Astrocyte of the spinal cord (primary cell): ENCODE results near the gene PACSIN1.

Experiments used
- DNase-seq: peaks from one replicate; pipeline ENCODE4 v3.0.0; 2011; ENCODE audit warnings: low read depth, low spot score
- H3K4me3 ChIP-seq: 2 replicates; pipeline ENCODE4 v1.5.1; 2011; ENCODE audit warnings: low read depth, mild to moderate bottlenecking, low read length, moderate library complexity
- in situ Hi-C: cut with HindIII; loops from 2 replicates; pipeline ENCODE4 v1.10.0; 2017; ENCODE audit warnings: low sequenced_read_pairs
- TF ChIP-seq, protein P1 (sequence below): IDR thresholded peaks from 2 replicates; pipeline ENCODE4 v1.5.1; 2012; ENCODE audit warnings: low read depth, mild to moderate bottlenecking, low read length, inconsistent platforms

The PACSIN1 gene

DNA sequence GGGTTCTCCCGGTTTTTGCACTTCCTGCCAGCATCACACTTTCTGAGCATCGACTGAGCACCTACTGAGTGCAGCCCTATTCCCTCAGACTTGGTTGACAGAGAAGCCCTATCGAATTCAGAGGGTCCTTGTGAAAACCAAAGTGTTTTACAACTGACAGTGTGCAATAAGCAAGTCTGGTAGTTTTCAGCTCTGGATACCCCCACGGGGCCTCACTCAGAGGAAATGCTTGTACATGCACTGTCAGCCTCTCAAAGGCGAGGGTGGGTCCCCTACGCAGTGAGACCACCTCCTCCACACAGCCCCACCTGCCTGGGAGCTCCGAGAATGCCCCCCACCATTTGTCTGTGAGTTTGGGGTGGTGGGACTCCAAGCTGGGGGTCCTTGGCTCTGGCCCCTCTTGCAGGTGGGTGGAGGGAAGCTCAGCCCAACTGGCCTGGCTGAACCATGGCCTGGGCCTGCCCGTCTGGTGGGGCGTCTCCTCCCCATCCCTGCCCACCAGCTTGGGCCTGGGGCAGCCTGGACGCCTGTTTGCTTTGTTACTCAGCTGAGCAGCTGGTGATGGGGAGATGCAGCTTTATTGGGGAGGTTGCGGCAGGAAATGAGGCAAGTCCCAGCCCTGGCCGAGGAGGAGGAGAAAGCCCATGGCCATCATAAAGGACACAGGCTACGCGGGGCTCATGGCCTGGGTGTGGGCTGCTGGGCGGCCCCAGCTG, 88.6 kb downstream of the PACSIN1 start:
- in situ Hi-C loops = no loop called here
- H3K4me3 ChIP-seq = no peak overlapping the region
- DNase-seq = no peak
- TF ChIP-seq, protein P1, sequence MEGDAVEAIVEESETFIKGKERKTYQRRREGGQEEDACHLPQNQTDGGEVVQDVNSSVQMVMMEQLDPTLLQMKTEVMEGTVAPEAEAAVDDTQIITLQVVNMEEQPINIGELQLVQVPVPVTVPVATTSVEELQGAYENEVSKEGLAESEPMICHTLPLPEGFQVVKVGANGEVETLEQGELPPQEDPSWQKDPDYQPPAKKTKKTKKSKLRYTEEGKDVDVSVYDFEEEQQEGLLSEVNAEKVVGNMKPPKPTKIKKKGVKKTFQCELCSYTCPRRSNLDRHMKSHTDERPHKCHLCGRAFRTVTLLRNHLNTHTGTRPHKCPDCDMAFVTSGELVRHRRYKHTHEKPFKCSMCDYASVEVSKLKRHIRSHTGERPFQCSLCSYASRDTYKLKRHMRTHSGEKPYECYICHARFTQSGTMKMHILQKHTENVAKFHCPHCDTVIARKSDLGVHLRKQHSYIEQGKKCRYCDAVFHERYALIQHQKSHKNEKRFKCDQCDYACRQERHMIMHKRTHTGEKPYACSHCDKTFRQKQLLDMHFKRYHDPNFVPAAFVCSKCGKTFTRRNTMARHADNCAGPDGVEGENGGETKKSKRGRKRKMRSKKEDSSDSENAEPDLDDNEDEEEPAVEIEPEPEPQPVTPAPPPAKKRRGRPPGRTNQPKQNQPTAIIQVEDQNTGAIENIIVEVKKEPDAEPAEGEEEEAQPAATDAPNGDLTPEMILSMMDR = no peak

DNA sequence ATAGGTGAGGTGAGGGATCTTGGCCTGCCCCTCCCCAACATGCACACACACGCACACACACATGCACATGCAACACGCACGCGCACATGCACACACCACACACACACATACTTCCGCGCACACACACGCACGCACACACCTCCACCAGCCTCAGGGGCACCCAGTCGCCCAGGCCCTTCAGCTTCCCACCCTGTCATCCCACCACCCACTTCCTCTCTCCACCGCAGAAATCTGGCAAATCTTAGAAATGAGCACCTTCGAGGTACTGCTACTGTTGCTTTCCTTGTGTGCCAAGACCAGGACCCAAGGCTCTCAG, 89.1 kb downstream of the PACSIN1 start:
- in situ Hi-C loops = no loop called here
- DNase-seq = no peak

DNA sequence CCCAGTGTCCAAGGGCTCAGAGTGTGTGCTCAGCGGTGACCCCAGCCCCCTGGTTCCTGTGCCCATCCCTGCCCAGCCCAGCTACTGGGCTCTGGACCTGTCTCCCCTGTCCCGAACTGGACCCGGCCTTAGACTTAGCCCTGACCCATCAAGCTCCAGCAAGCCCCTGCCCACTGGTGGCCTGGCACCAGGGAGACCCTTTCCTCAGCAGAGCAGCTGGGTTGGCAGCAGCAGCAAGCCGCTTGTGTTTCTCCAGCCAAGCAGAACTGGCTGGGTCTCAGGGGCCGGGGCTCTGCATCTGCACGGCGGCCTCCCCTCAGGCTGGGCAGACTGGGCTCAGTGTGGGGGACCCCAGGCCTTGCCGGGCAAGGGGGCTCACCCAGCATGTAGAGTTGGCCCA, 89.5 kb downstream of the PACSIN1 start:
- DNase-seq = no peak
- in situ Hi-C loops = no loop called here
- TF ChIP-seq, protein P1 = no peak
- no peak overlapping the region for H3K4me3 ChIP-seq

More for the DNA sequence above, 89.1 kb downstream of the PACSIN1 start:
- TF ChIP-seq, protein P1 = no peak
- H3K4me3 ChIP-seq = no peak overlapping the region

DNA sequence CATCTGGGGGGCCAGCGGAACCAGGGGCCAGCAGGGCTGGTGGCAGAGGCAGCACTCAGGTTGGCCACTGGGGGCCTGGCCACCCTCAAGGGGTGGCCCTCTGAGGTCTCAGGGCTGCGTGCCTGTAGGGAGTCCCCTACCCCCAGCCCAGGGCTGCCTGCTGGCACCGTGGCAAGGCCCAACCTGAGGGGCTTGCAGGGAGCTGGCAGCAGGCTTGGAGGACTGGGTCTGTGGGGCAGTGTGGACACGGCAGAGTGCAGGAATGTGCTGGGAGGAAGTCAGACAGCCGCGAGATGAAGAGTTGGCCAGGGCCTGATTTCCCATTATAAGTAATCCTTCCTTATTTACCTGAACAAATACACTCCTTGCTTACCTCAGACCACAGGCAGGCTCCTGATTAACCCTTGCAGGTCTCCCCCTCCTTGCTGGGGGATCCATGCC, 90.2 kb downstream of the PACSIN1 start, which contains the start of gene SPDEF:
TSS of gene SPDEF (minus strand) at position 299 of the 441 bp plus-strand sequence. CDS start 11,874 bp downstream, outside the sequence.
- DNase-seq = no peak
- TF ChIP-seq, protein P1 = no peak
- in situ Hi-C loops = no loop called here
- no peak within 1 kb of the TSS for H3K4me3 ChIP-seq

DNA sequence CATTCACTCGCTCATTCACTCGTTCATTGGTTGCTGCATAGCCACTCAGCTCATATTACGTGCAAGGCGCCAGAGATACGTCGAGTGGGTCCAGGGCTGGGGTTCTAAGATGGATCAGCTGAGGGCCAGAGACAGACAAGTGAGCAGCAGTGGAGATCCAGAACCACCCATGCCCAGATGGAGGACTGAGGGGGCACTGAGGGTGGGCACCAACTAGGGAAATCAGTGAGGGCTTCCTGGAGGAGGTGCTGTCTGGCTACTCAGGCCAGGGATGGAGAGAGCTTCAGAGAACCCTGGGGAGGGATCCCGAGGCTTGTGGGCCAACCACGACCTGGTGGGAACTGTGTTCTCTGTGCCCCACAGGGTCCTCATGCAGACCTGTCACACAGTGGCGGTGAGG, 90.6 kb downstream of the PACSIN1 start:
- in situ Hi-C loops = no loop called here
- no peak overlapping the region for H3K4me3 ChIP-seq
- TF ChIP-seq, protein P1 = no peak
- DNase-seq = no peak

DNA sequence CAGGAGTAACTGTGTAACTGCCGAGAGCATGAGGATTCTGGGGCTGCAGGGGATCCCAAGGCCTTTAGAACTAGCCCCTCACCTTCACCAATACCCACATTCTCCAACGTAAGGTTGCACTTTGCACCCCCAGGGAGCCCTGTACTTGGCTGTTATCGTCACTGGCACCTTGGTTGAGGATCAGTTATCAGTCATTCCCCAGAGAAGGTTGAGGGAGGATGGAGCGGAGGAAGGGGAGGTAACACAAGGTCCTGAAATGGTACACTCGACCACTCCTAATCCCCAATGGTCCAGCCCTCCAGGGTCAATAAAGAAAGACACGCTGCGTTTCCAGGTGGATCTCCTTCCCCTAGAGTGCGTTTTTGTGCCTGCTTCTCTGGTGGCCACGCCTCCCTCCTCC, 91.4 kb downstream of the PACSIN1 start:
- in situ Hi-C loops = no loop called here
- TF ChIP-seq, protein P1 = no peak
- no peak overlapping the region for H3K4me3 ChIP-seq
- DNase-seq = no peak
